ENCODE results near the gene EDEM2.
"Not testable (repeated sequence)": the region's sequence is repeated elsewhere in the genome, so short reads cannot be mapped to it uniquely, and the experiment has no call there.

EDEM2 gene, protein sequence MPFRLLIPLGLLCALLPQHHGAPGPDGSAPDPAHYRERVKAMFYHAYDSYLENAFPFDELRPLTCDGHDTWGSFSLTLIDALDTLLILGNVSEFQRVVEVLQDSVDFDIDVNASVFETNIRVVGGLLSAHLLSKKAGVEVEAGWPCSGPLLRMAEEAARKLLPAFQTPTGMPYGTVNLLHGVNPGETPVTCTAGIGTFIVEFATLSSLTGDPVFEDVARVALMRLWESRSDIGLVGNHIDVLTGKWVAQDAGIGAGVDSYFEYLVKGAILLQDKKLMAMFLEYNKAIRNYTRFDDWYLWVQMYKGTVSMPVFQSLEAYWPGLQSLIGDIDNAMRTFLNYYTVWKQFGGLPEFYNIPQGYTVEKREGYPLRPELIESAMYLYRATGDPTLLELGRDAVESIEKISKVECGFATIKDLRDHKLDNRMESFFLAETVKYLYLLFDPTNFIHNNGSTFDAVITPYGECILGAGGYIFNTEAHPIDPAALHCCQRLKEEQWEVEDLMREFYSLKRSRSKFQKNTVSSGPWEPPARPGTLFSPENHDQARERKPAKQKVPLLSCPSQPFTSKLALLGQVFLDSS

DNA sequence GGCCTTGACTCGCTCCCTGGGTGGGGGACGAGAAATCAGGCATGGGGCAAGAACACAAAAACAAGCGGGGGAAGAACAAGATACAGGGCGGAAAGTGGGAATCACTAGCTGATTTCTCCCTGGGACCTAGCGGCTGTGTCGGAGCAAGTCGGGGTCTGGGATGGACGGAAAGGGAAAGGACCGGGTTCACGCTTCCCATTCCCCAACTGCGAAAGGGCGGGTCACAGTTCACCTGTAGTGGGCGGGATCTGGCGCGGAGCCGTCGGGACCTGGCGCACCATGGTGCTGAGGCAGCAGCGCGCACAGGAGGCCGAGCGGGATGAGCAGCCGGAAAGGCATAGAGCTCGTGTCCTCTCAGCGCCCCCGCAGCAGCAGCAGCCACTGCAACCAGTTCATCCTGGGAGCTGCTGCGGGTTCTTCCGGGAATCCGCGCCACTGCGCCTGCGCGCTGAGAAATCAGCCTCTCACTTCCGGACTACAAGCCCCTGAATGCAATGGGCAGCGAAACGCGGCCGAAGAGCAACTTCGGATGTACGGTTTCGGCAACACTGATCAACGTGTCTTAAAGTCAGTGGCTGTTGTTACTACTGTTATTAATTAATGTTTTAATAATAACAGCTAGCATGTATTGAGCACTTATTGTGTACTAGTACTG, at the start of gene EDEM2:
TSS of gene EDEM2 (minus strand) at position 417 of the 655 bp plus-strand sequence. CDS start at position 339, 78 bp downstream.
- peaks cover 12 to 17% of the 10 kb centered on the region in 2 donors for H3K4me1 ChIP-seq (ENCODE audit: control insufficient read depth in 2 of 2, insufficient read depth in 2 of 2, low read length in 2 of 2)
- H3K9ac ChIP-seq (ENCODE audit: low read depth in 1 of 2, low read length in 2 of 2) = peak within 1 kb of the TSS; percentile 85 to 92
- no peaks in the 10 kb centered on the region for H3K9me3 ChIP-seq (ENCODE audit: control insufficient read depth in 2 of 2, low read length in 2 of 2)
- H3K27me3 ChIP-seq (ENCODE audit: control insufficient read depth in 2 of 2, insufficient read depth in 2 of 2, low read length in 2 of 2) = no peaks in the 10 kb centered on the region
- peak within 1 kb of the TSS; percentile 90 to 94 for H3K27ac ChIP-seq (ENCODE audit: low read depth in 2 of 2, low read length in 2 of 2)
- peak within 1 kb of the TSS; percentile 81 to 98 for H3K4me3 ChIP-seq (ENCODE audit: low read length in 2 of 2)
- peaks cover 9 to 15% of the 10 kb centered on the region in 2 donors for H3K36me3 ChIP-seq (ENCODE audit: control insufficient read depth in 2 of 2, insufficient read depth in 2 of 2, low read length in 2 of 2)

GRCh38 chr20:35196313-35196712, 49.2 kb upstream of the EDEM2 start:
- peaks cover 0 to 5% of the 10 kb centered on the region in 2 donors for H3K4me1 ChIP-seq (ENCODE audit: control insufficient read depth in 2 of 2, insufficient read depth in 2 of 2, low read length in 2 of 2)

DNA sequence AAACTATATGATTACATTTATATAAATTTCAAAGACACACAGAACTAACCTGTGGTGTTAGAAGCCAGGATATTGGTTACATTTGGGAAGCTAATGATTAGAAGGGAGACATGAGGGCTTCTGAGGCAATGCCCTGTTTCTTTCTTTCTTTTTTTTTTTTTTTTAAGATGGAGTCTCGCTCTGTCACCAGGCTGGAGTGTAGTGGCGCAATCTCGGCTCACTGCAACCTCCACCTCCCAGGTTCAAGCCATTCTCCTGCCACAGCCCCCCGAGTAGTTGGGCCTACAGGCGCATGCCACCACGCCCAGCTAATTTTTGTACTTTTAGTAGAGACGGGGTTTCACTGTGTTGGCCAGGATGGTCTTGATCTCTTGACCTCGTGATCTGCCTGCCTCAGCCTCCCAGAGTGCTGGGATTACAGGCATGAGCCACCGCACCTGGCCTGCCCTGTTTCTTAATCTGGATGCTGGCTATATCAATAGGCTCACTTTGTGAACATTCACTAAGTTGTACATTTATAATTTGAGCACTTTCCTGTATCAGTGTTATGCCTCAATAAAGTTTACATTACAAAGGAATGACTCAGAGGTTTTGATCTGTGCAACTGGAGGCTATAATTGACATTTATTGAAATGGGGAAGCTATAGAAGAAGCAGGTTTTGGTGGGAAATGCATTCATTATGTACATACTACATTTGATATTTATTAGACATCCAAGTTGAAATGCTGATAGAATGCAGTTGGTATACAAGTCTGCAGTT, 46.1 kb upstream of the EDEM2 start:
- H3K4me1 ChIP-seq (ENCODE audit: control insufficient read depth in 2 of 2, insufficient read depth in 2 of 2, low read length in 2 of 2); H3K9ac ChIP-seq (ENCODE audit: low read depth in 1 of 2, low read length in 2 of 2); H3K36me3 ChIP-seq (ENCODE audit: control insufficient read depth in 2 of 2, insufficient read depth in 2 of 2, low read length in 2 of 2); H3K9me3 ChIP-seq (ENCODE audit: control insufficient read depth in 2 of 2, low read length in 2 of 2); H3K4me3 ChIP-seq (ENCODE audit: low read length in 2 of 2); H3K27ac ChIP-seq (ENCODE audit: low read depth in 2 of 2, low read length in 2 of 2); H3K27me3 ChIP-seq (ENCODE audit: control insufficient read depth in 2 of 2, insufficient read depth in 2 of 2, low read length in 2 of 2): not testable (repeated sequence)

More at GRCh38 chr20:35196313-35196712, 49.2 kb upstream of the EDEM2 start:
- no peak overlapping the region for H3K4me3 ChIP-seq (ENCODE audit: low read length in 2 of 2)
- no peak overlapping the region for H3K9ac ChIP-seq (ENCODE audit: low read depth in 1 of 2, low read length in 2 of 2)
- H3K36me3 ChIP-seq (ENCODE audit: control insufficient read depth in 2 of 2, insufficient read depth in 2 of 2, low read length in 2 of 2) = no peaks in the 10 kb centered on the region
- H3K27ac ChIP-seq (ENCODE audit: low read depth in 2 of 2, low read length in 2 of 2) = no peak overlapping the region
- H3K9me3 ChIP-seq (ENCODE audit: control insufficient read depth in 2 of 2, low read length in 2 of 2) = peaks cover 0 to 4% of the 10 kb centered on the region in 2 donors
- no peaks in the 10 kb centered on the region for H3K27me3 ChIP-seq (ENCODE audit: control insufficient read depth in 2 of 2, insufficient read depth in 2 of 2, low read length in 2 of 2)

- Histone ChIP-seq H3K27me3 (ENCODE audit: control insufficient read depth in 2 of 2, insufficient read depth in 2 of 2, low read length in 2 of 2) (no peaks in the 10 kb centered on the region), H3K4me1 (ENCODE audit: control insufficient read depth in 2 of 2, insufficient read depth in 2 of 2, low read length in 2 of 2) (peaks cover 0 to 5% of the 10 kb centered on the region in 2 donors), H3K9ac (ENCODE audit: low read depth in 1 of 2, low read length in 2 of 2) (no peak overlapping the region), H3K9me3 (ENCODE audit: control insufficient read depth in 2 of 2, low read length in 2 of 2) (no peaks in the 10 kb centered on the region), H3K36me3 (ENCODE audit: control insufficient read depth in 2 of 2, insufficient read depth in 2 of 2, low read length in 2 of 2) (no peaks in the 10 kb centered on the region), H3K4me3 (ENCODE audit: low read length in 2 of 2) (no peak overlapping the region), H3K27ac (ENCODE audit: low read depth in 2 of 2, low read length in 2 of 2) (no peak overlapping the region)
These were observed 45.2 kb upstream of the EDEM2 start for GRCh38 chr20:35192118-35192872.

DNA sequence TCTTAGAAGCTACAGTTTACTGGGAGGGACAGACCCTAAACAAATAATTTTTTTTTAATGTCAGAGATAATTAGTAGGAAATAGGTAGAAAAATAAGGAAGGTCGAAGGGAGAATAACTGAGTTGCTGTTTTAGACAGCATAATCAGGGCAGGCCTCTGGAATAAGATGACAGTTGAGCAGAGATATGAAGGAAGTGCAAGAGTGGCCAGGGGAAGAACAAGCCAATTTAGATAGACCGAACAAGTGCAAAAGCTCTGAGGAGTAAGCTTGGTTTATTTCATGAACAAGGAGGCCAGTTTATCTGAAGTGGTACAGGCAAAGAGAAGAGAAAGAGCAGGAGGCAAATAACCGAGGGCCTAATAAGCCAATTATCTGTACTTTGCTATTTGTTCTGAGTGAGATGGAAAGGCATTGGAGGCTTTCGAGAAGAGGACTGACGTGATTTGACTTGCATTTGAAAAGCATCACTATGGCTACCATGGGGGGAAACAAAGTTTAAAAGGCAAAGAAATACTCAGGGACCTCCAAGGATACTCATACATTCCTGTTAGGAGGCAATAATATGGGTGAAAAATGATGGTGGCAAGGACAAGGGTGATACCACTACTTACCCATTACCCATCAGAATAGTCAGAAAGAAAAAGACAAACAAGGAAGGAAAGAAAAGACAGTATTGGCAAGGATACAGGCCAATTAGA, 44.4 kb upstream of the EDEM2 start:
- Histone ChIP-seq H3K36me3 (ENCODE audit: control insufficient read depth in 2 of 2, insufficient read depth in 2 of 2, low read length in 2 of 2) (no peaks in the 10 kb centered on the region), H3K4me3 (ENCODE audit: low read length in 2 of 2) (no peak overlapping the region), H3K27me3 (ENCODE audit: control insufficient read depth in 2 of 2, insufficient read depth in 2 of 2, low read length in 2 of 2) (no peaks in the 10 kb centered on the region), H3K4me1 (ENCODE audit: control insufficient read depth in 2 of 2, insufficient read depth in 2 of 2, low read length in 2 of 2) (peaks cover 0 to 5% of the 10 kb centered on the region in 2 donors), H3K27ac (ENCODE audit: low read depth in 2 of 2, low read length in 2 of 2) (no peak overlapping the region), H3K9me3 (ENCODE audit: control insufficient read depth in 2 of 2, low read length in 2 of 2) (no peaks in the 10 kb centered on the region), H3K9ac (ENCODE audit: low read depth in 1 of 2, low read length in 2 of 2) (no peak overlapping the region)

DNA sequence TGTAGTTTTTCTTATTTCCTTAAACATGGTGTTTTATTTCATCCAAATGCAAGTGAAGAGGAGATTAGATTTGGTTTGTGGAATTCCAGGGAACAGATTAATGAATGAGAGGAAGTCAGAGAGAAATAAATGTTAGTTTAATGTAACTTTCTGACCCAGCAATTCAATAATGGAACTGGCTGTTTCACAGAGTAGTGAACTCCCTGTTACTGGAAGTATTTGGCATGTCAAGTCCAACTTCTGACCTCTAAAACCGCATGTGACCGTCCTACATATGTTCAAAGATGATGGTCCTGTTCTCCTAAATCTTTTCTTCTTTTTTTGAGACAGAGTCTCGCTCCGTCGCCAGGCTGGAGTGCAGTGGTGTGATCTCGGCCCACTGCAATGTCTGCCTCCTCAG, 43.4 kb upstream of the EDEM2 start:
- Histone ChIP-seq H3K4me3 (ENCODE audit: low read length in 2 of 2) (no peak overlapping the region), H3K9ac (ENCODE audit: low read depth in 1 of 2, low read length in 2 of 2) (no peak overlapping the region), H3K36me3 (ENCODE audit: control insufficient read depth in 2 of 2, insufficient read depth in 2 of 2, low read length in 2 of 2) (no peaks in the 10 kb centered on the region), H3K4me1 (ENCODE audit: control insufficient read depth in 2 of 2, insufficient read depth in 2 of 2, low read length in 2 of 2) (peaks cover 0 to 5% of the 10 kb centered on the region in 2 donors), H3K9me3 (ENCODE audit: control insufficient read depth in 2 of 2, low read length in 2 of 2) (no peaks in the 10 kb centered on the region), H3K27ac (ENCODE audit: low read depth in 2 of 2, low read length in 2 of 2) (no peak overlapping the region), H3K27me3 (ENCODE audit: control insufficient read depth in 2 of 2, insufficient read depth in 2 of 2, low read length in 2 of 2) (no peaks in the 10 kb centered on the region)

DNA sequence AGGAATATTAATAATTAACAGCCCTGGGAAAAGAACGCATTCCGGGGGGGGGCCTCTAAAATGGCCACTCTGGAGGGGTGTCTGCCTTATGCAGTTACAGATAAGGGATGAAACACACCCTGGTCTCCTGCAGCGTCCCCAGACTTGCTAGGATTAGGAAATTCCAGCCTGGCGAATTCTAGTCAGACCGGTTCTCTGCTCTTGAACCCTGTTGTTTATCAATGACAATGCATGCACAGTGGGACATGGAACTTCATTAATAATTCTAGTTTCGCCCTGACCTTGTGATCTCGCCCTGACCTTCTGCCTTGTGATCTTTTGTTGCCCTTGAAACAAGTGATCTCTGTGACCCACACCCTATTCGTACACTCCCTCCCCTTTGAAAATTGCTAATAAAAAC, 42.1 kb upstream of the EDEM2 start:
- not testable (repeated sequence) for H3K4me1 ChIP-seq (ENCODE audit: control insufficient read depth in 2 of 2, insufficient read depth in 2 of 2, low read length in 2 of 2); H3K4me3 ChIP-seq (ENCODE audit: low read length in 2 of 2); H3K27me3 ChIP-seq (ENCODE audit: control insufficient read depth in 2 of 2, insufficient read depth in 2 of 2, low read length in 2 of 2); H3K36me3 ChIP-seq (ENCODE audit: control insufficient read depth in 2 of 2, insufficient read depth in 2 of 2, low read length in 2 of 2); H3K27ac ChIP-seq (ENCODE audit: low read depth in 2 of 2, low read length in 2 of 2); H3K9me3 ChIP-seq (ENCODE audit: control insufficient read depth in 2 of 2, low read length in 2 of 2); H3K9ac ChIP-seq (ENCODE audit: low read depth in 1 of 2, low read length in 2 of 2)

GRCh38 chr20:35187584-35188190, 40.6 kb upstream of the EDEM2 start:
- Histone ChIP-seq H3K9me3 (ENCODE audit: control insufficient read depth in 2 of 2, low read length in 2 of 2) (no peaks in the 10 kb centered on the region), H3K4me3 (ENCODE audit: low read length in 2 of 2) (no peak overlapping the region), H3K36me3 (ENCODE audit: control insufficient read depth in 2 of 2, insufficient read depth in 2 of 2, low read length in 2 of 2) (no peaks in the 10 kb centered on the region), H3K27ac (ENCODE audit: low read depth in 2 of 2, low read length in 2 of 2) (no peak overlapping the region), H3K4me1 (ENCODE audit: control insufficient read depth in 2 of 2, insufficient read depth in 2 of 2, low read length in 2 of 2) (no peaks in the 10 kb centered on the region), H3K9ac (ENCODE audit: low read depth in 1 of 2, low read length in 2 of 2) (no peak overlapping the region), H3K27me3 (ENCODE audit: control insufficient read depth in 2 of 2, insufficient read depth in 2 of 2, low read length in 2 of 2) (no peaks in the 10 kb centered on the region)
